H9 (cell line): ENCODE measurements around the gene CDIPT. TPM values are rescaled to one million over a fixed set of nuclear protein-coding genes. Genes with fewer than 3 reads are reported as not detected.

ENCODE experiments used
- DNase-seq: peaks from one replicate; pipeline ENCODE4 v3.0.0-alpha.2; 2017
- H2AFZ ChIP-seq: one replicate; pipeline ENCODE4 v1.6.1; 2013; ENCODE audit warnings: mild to moderate bottlenecking, low read length, control low read depth, moderate library complexity
- H2AK5ac ChIP-seq: 2 replicates; pipeline ENCODE4 v1.6.1; 2013; ENCODE audit warnings: low read length, control low read depth, mixed read lengths; ENCODE audit not compliant: insufficient read length
- H2BK120ac ChIP-seq: one replicate; pipeline ENCODE4 v1.6.1; 2013; ENCODE audit warnings: low read depth, mild to moderate bottlenecking, low read length, control low read depth, inconsistent platforms; ENCODE audit not compliant: poor library complexity, severe bottlenecking
- H2BK12ac ChIP-seq: 2 replicates; pipeline ENCODE4 v1.6.1; 2013; ENCODE audit warnings: low read length, control low read depth, mixed read lengths, low read depth; ENCODE audit not compliant: insufficient read length
- H2BK15ac ChIP-seq: 2 replicates; pipeline ENCODE4 v1.6.1; 2013; ENCODE audit warnings: low read depth, low read length, control low read depth
- H2BK20ac ChIP-seq: one replicate; pipeline ENCODE4 v1.6.1; 2013; ENCODE audit warnings: low read depth, mild to moderate bottlenecking, low read length, control low read depth, inconsistent platforms; ENCODE audit not compliant: poor library complexity, severe bottlenecking
- H2BK5ac ChIP-seq: 2 replicates; pipeline ENCODE4 v1.6.1; 2013; ENCODE audit warnings: low read length, control low read depth, mixed read lengths; ENCODE audit not compliant: insufficient read length
- H3K14ac ChIP-seq: 2 replicates; pipeline ENCODE4 v1.6.1; 2013; ENCODE audit warnings: low read length, control low read depth; ENCODE audit not compliant: insufficient read depth
- H3K18ac ChIP-seq: 2 replicates; pipeline ENCODE4 v1.6.1; 2013; ENCODE audit warnings: low read depth, mild to moderate bottlenecking, mixed read lengths, low read length, control low read depth; ENCODE audit not compliant: insufficient read length
- H3K23ac ChIP-seq: 2 replicates; pipeline ENCODE4 v1.6.1; 2013; ENCODE audit warnings: low read length, control low read depth, mixed read lengths, low read depth; ENCODE audit not compliant: insufficient read length
- H3K23me2 ChIP-seq: 2 replicates; pipeline ENCODE4 v1.6.1; 2013; ENCODE audit warnings: low read depth, mild to moderate bottlenecking, mixed read lengths, low read length, control low read depth; ENCODE audit not compliant: insufficient read length, poor library complexity, severe bottlenecking
- H3K27ac ChIP-seq: 2 replicates; pipeline ENCODE4 v1.5.1; 2013; ENCODE audit warnings: low read length, control low read depth, mixed read lengths, low read depth; ENCODE audit not compliant: insufficient read length
- H3K27me3 ChIP-seq: 2 replicates; pipeline ENCODE4 v1.6.1; 2013; ENCODE audit warnings: low read length, control low read depth, inconsistent platforms; ENCODE audit not compliant: insufficient read depth
- H3K4ac ChIP-seq: 2 replicates; pipeline ENCODE4 v1.6.1; 2013; ENCODE audit warnings: low read depth, mild to moderate bottlenecking, control low read depth, inconsistent platforms, low read length, moderate library complexity
- H3K4me1 ChIP-seq: 2 replicates; pipeline ENCODE4 v1.6.1; 2013; ENCODE audit warnings: low read length, control low read depth, inconsistent platforms; ENCODE audit not compliant: insufficient read depth
- H3K4me2 ChIP-seq: 2 replicates; pipeline ENCODE4 v1.6.1; 2013; ENCODE audit warnings: low read length, control low read depth, mixed read lengths; ENCODE audit not compliant: insufficient read length, insufficient read depth
- H3K56ac ChIP-seq: 2 replicates; pipeline ENCODE4 v1.6.1; 2013; ENCODE audit warnings: low read depth, mild to moderate bottlenecking, mixed read lengths, low read length, control low read depth; ENCODE audit not compliant: insufficient read length
- H3K79me1 ChIP-seq: 2 replicates; pipeline ENCODE4 v1.6.1; 2013; ENCODE audit warnings: low read depth, mild to moderate bottlenecking, moderate library complexity, low read length, control low read depth, inconsistent platforms; ENCODE audit not compliant: insufficient read depth, poor library complexity, severe bottlenecking
- H3K79me2 ChIP-seq: 2 replicates; pipeline ENCODE4 v1.6.1; 2013; ENCODE audit warnings: low read length, control low read depth, inconsistent platforms; ENCODE audit not compliant: insufficient read depth
- H3K9ac ChIP-seq: 2 replicates; pipeline ENCODE4 v1.6.1; 2013; ENCODE audit warnings: low read length, control low read depth, mixed read lengths; ENCODE audit not compliant: insufficient read length; ENCODE audit errors: extremely low read depth
- H3K9me3 ChIP-seq: one replicate; pipeline ENCODE4 v1.6.1; 2013; ENCODE audit warnings: low read depth, low read length, inconsistent platforms; ENCODE audit not compliant: control insufficient read depth
- H3T11ph ChIP-seq: one replicate; pipeline ENCODE4 v1.6.1; 2013; ENCODE audit warnings: mild to moderate bottlenecking, low read length, control low read depth, inconsistent platforms
- H4K20me1 ChIP-seq: one replicate; pipeline ENCODE4 v1.6.1; 2013; ENCODE audit not compliant: control insufficient read depth, insufficient read length, insufficient read depth
- H4K5ac ChIP-seq: 2 replicates; pipeline ENCODE4 v1.6.1; 2013; ENCODE audit warnings: low read depth, mild to moderate bottlenecking, mixed read lengths, low read length, control low read depth; ENCODE audit not compliant: insufficient read length
- H4K8ac ChIP-seq: replicated peaks from 2 replicates; pipeline ENCODE4 v1.6.1; 2013; ENCODE audit warnings: low read length, control low read depth, mixed read lengths, low read depth; ENCODE audit not compliant: insufficient read length
- H4K91ac ChIP-seq: 2 replicates; pipeline ENCODE4 v1.6.1; 2013; ENCODE audit warnings: low read depth, mild to moderate bottlenecking, moderate library complexity, mixed read lengths, low read length, control low read depth; ENCODE audit not compliant: insufficient read length
- H3K27ac Mint-ChIP-seq, 3 experiments: 2 replicates in 2 of 3; 3 replicates in 1 of 3; pipeline ENCODE4 v1.8.0; 2020 to 2021; ENCODE audit warnings: mixed read lengths in 3 of 3, mild to moderate bottlenecking in 1 of 3, moderate library complexity in 1 of 3
- H3K27me3 Mint-ChIP-seq: 2 replicates; pipeline ENCODE4 v1.8.0; 2021; ENCODE audit warnings: low read depth, mild to moderate bottlenecking, moderate library complexity, mixed read lengths
- H3K36me3 Mint-ChIP-seq, 3 experiments: 2 replicates in 2 of 3; 3 replicates in 1 of 3; pipeline ENCODE4 v1.8.0; 2020 to 2021; ENCODE audit warnings: low read depth in 3 of 3, mixed read lengths in 3 of 3; ENCODE audit not compliant: insufficient read depth in 1 of 3
- H3K4me1 Mint-ChIP-seq, 2 experiments: 2 replicates each; pipeline ENCODE4 v1.8.0; 2020; ENCODE audit warnings: mixed read lengths in 2 of 2
- H3K4me3 Mint-ChIP-seq, 2 experiments: 2 replicates in 1 of 2; 3 replicates in 1 of 2; pipeline ENCODE4 v1.8.0; 2020 to 2021; ENCODE audit warnings: mild to moderate bottlenecking in 2 of 2, mixed read lengths in 2 of 2, moderate library complexity in 1 of 2
- H3K9me3 Mint-ChIP-seq, 2 experiments: 2 replicates in 1 of 2; 3 replicates in 1 of 2; pipeline ENCODE4 v1.8.0; 2020; ENCODE audit warnings: mild to moderate bottlenecking in 2 of 2, mixed read lengths in 2 of 2, moderate library complexity in 1 of 2
- CTCF ChIP-seq: fragments of 200-600 bp; sonication (generic); conservative IDR thresholded peaks from 3 replicates; pipeline ENCODE4 v1.8.0; 2021; ENCODE audit warnings: antibody characterized with exemption, mild to moderate bottlenecking
- WGBS: extraction: QIAGEN DNeasy Blood & Tissue Kit; methylation state at CpG from one replicate; pipeline ENCODE4 v1.1.7; 2013; ENCODE audit warnings: missing lambda C conversion rate, low lambda C conversion rate, mixed read lengths; ENCODE audit not compliant: insufficient read length; ENCODE audit errors: extremely low coverage; 5-methylcytosine and 5-hydroxymethylcytosine counted together
- total RNA-seq: library from RNA; stranded (reverse); gene quantifications from 2 replicates; pipeline ENCODE4 v1.2.1, GENCODE V29; 2021

CDIPT gene
- total RNA-seq, 1 experiment from 2014 or later, result 70.6 TPM

- Histone ChIP-seq H2BK15ac (no peak within 1 kb of the TSS), H4K8ac (no peak within 1 kb of the TSS), H3K56ac (no peak within 1 kb of the TSS), H3K9ac (peak within 1 kb of the TSS; percentile 62), H4K20me1 (no peaks in the 10 kb centered on the region), H2AK5ac (no peak within 1 kb of the TSS), H2BK120ac (no peak within 1 kb of the TSS), H3K4ac (no peak within 1 kb of the TSS), H3K4me1 (peaks cover 6% of the 10 kb centered on the region; the same call in 1 of the 2 replicates), H2AFZ (no peak within 1 kb of the TSS), H3K23me2 (peaks cover 35% of the 10 kb centered on the region), H2BK5ac (no peak within 1 kb of the TSS), H2BK20ac (no peak within 1 kb of the TSS), H3K27me3 (no peaks in the 10 kb centered on the region), H4K91ac (no peak within 1 kb of the TSS), H3K79me1 (no peaks in the 10 kb centered on the region), H3K4me2 (peak within 1 kb of the TSS; percentile 59), H3K9me3 (no peaks in the 10 kb centered on the region), H3K27ac (peak within 1 kb of the TSS; percentile 6), H3T11ph (no peak within 1 kb of the TSS), H4K5ac (no peak within 1 kb of the TSS), H2BK12ac (no peak within 1 kb of the TSS), H3K18ac (peak within 1 kb of the TSS; percentile 92), H3K79me2 (no peaks in the 10 kb centered on the region; the same call in 1 of the 2 replicates), H3K14ac (peak within 1 kb of the TSS; percentile 93; the same call in 1 of the 2 replicates), H3K23ac (no peak within 1 kb of the TSS)
- peak; percentile 99 for DNase-seq
- Mint-ChIP-seq H3K4me1 (peaks cover 54 to 63% of the 10 kb centered on the region in 2 experiments), H3K27me3 (no peaks in the 10 kb centered on the region; the same call in none of the 2 replicates), H3K27ac (peak within 1 kb of the TSS; percentile 96 to 100 (median 97)), H3K9me3 (no peaks in the 10 kb centered on the region; a peak in 1 of 5 replicates), H3K4me3 (peak within 1 kb of the TSS; percentile 93 to 96), H3K36me3 (peaks cover 24 to 37% (median 35%) of the 10 kb centered on the region in 3 experiments)
- peak; percentile 98 for TF ChIP-seq CTCF
- no CpG with 5 or more reads among the region's 70 CpGs for WGBS
Measured at GRCh38 chr16:29815793-29816693, 47.0 kb downstream of the CDIPT start, which contains the start of gene PAGR1. Gene PAGR1, plus strand, starts transcription at chr16:29816152. Its CDS starts 374 bp downstream, at chr16:29816526.
